ENCODE results near the gene PHF2. TPM values are rescaled to one million over a fixed set of nuclear protein-coding genes. Genes with fewer than 3 reads are reported as not detected.

The PHF2 gene
- total and polyA plus RNA-seq, 2 of the 8 experiments (the other 6 are each of a cell fraction or from before 2014, with no cell fraction given) = 3.4 to 9.4 TPM

GRCh38 chr9:93597142-93597706 is 20.8 kb downstream of the PHF2 start:
- Histone ChIP-seq H3K79me2 (ENCODE audit: control insufficient read depth in 1 of 2, insufficient read depth in 2 of 2, low read length in 2 of 2) (peaks cover 0 to 14% of the 10 kb centered on the region in 2 experiments; a peak in 2 of 4 replicates), H3K9ac (replicated peaks in 1 of 4; ENCODE audit: extremely low read depth in 1 of 4, low read depth in 3 of 4, low read length in 3 of 4) (no peak overlapping the region), H3K9me3 (ENCODE audit: insufficient read depth in 2 of 2, low read depth in 1 of 2, low read length in 1 of 2) (no peaks in the 10 kb centered on the region), H3K4ac (replicated peaks; ENCODE audit: insufficient read length, low read depth, low read length) (no peak overlapping the region), H3K18ac (ENCODE audit: extremely low read depth, low read length) (no peak overlapping the region), H3K4me1 (replicated peaks in 1 of 4; ENCODE audit: control insufficient read depth in 3 of 4, insufficient read depth in 4 of 4, low read length in 3 of 4) (peaks cover 9 to 36% (median 25%) of the 10 kb centered on the region in 4 experiments), H3K56ac (replicated peaks; ENCODE audit: insufficient read length, low read depth, low read length) (no peak overlapping the region), H4K8ac (ENCODE audit: extremely low read depth, insufficient read depth, low read length) (no peak overlapping the region; the same call in 1 of the 2 replicates), H3K23me2 (ENCODE audit: low read depth, low read length) (peaks cover 3% of the 10 kb centered on the region), H2BK120ac (replicated peaks; ENCODE audit: low read depth, low read length) (no peak overlapping the region), H3K79me1 (ENCODE audit: low read depth, low read length) (peaks cover 5% of the 10 kb centered on the region; the same call in 1 of the 2 replicates), H3K27ac (ENCODE audit: low read depth, low read length) (no peak overlapping the region), H4K5ac (ENCODE audit: insufficient read length, low read depth, low read length) (no peak overlapping the region), H4K91ac (replicated peaks; ENCODE audit: insufficient read length, low read length) (no peak overlapping the region), H2AFZ (ENCODE audit: low read length) (no peak overlapping the region), H3K14ac (ENCODE audit: insufficient read length) (no peak overlapping the region), H2BK20ac (ENCODE audit: low read length) (no peak overlapping the region), H3K23ac (ENCODE audit: insufficient read length) (no peak overlapping the region), H3K4me3 (ENCODE audit: extremely low read depth in 1 of 4, insufficient read depth in 2 of 4, low read depth in 3 of 4, low read length in 4 of 4) (no peak overlapping the region), H4K20me1 (replicated peaks in 1 of 2; ENCODE audit: control insufficient read depth in 1 of 2, insufficient read depth in 2 of 2, low read length in 2 of 2) (peaks cover 0 to 8% of the 10 kb centered on the region in 2 experiments), H2AK5ac (ENCODE audit: low read depth, low read length) (no peak overlapping the region), H3K4me2 (ENCODE audit: insufficient read depth in 1 of 2, low read depth in 2 of 2, low read length in 2 of 2) (no peak overlapping the region), H3K27me3 (replicated peaks in 1 of 4; ENCODE audit: control insufficient read depth in 3 of 4, extremely low read depth in 1 of 4, insufficient read depth in 3 of 4, low read length in 3 of 4) (no peaks in the 10 kb centered on the region; a peak in 1 of 7 replicates), H2BK5ac (ENCODE audit: low read depth, low read length) (no peak overlapping the region), H2BK15ac (ENCODE audit: low read length) (peak overlapping the region; percentile 46; the same call in 1 of the 2 replicates), H3K36me3 (ENCODE audit: control insufficient read depth in 2 of 4, insufficient read depth in 4 of 4, low read length in 3 of 4) (no peaks in the 10 kb centered on the region), H2BK12ac (ENCODE audit: low read depth, low read length) (no peak overlapping the region; the same call in 1 of the 2 replicates)
- ChIA-PET CTCF (ENCODE audit: partially characterized antibody) (interaction anchor here (1.4 to 2.6 kb wide), 2 partner anchors 10 to 68 kb away, joined by 4 to 12 read pairs; no protein-coding TSS in a partner anchor), POLR2A (ENCODE audit: partially characterized antibody) (no interaction called here)
- WGBS, 2 experiments (ENCODE audit: extremely low coverage in 1 of 2, insufficient coverage in 1 of 2, insufficient read length in 1 of 2, insufficient replicate concordance in 2 of 2, low coverage in 1 of 2, low lambda C conversion rate in 2 of 2, missing lambda C conversion rate in 1 of 2) = 90% methylated on average over 6 of the region's 6 CpGs; no CpG with 5 or more reads in 1 of the 2 experiments
- no peak for FAIRE-seq
- DNase-seq (ENCODE audit: low read depth in 1 of 2, low spot score in 2 of 2) = peak in 1 of 2 experiments; percentile 40
- no peak for TF ChIP-seq ATF3 (IDR thresholded peaks at IDR 0.05; ENCODE audit: insufficient read depth, low read depth, low read length)
- no peak for TF ChIP-seq KDM1A (IDR thresholded peaks at IDR 0.05; ENCODE audit: borderline replicate concordance, low read length)
- no peak for TF ChIP-seq MAX (IDR thresholded peaks at IDR 0.05)
- TF ChIP-seq SIX5 (IDR thresholded peaks at IDR 0.05; ENCODE audit: low read depth, low read length) = no peak
- TF ChIP-seq RBBP5 (IDR thresholded peaks at IDR 0.05; ENCODE audit: borderline replicate concordance, low read depth, low read length) = no peak
- TF ChIP-seq ASH2L (IDR thresholded peaks at IDR 0.05; ENCODE audit: low read length) = no peak
- TF ChIP-seq SIRT6 (IDR thresholded peaks at IDR 0.05; ENCODE audit: low read length) = no peak
- no peak for TF ChIP-seq BACH1 (IDR thresholded peaks at IDR 0.05; ENCODE audit: low read length)
- no peak for TF ChIP-seq CHD2 (IDR thresholded peaks at IDR 0.05; ENCODE audit: low read length)
- no peak for TF ChIP-seq POLR2AphosphoS5 (IDR thresholded peaks at IDR 0.05; ENCODE audit: low read depth, low read length)
- TF ChIP-seq SP4 (IDR thresholded peaks at IDR 0.05; ENCODE audit: low read length) = no peak
- TF ChIP-seq ATF2 (IDR thresholded peaks at IDR 0.05; ENCODE audit: low read length) = no peak

Measured in H1 (cell line).